H1 (cell line): ENCODE results near the gene PRR22. TPM values are rescaled to one million over a fixed set of nuclear protein-coding genes. Genes with fewer than 3 reads are reported as not detected.

ENCODE experiments used
- CTCF ChIA-PET: fragments of 300-600 bp; sonication (Branson Sonifier 250); formaldehyde crosslinking; loops from one replicate; lab custom pipeline; 2021; ENCODE audit not compliant: partially characterized antibody; lab: Charles Lee
- POLR2A ChIA-PET: fragments of 300-600 bp; sonication (Branson Sonifier 250); formaldehyde crosslinking; loops from one replicate; lab custom pipeline; 2021; ENCODE audit warnings: inconsistent platforms; ENCODE audit not compliant: partially characterized antibody; lab: Charles Lee
- DNase-seq, 2 experiments: peaks; one replicate each; pipeline versions ENCODE4 v3.0.0 to v3.0.0-alpha.2; 2010 to 2022; ENCODE audit warnings: low spot score in 2 of 2, low read depth in 1 of 2, mixed read lengths in 1 of 2
- FAIRE-seq: peaks from 2 replicates; lab custom pipeline; 2011; peaks lifted over from hg19 to GRCh38; lab: Jason Lieb, UNC
- H2AFZ ChIP-seq: 2 replicates; pipeline ENCODE4 v1.8.1; 2012; ENCODE audit warnings: low read length, inconsistent platforms
- H2AK5ac ChIP-seq: 2 replicates; pipeline ENCODE4 v1.6.1; 2013; ENCODE audit warnings: low read depth, low read length
- H2BK120ac ChIP-seq: replicated peaks from 2 replicates; pipeline ENCODE3; 2013; ENCODE audit warnings: low read depth, low read length, inconsistent platforms
- H2BK12ac ChIP-seq: 2 replicates; pipeline ENCODE4 v1.6.1; 2013; ENCODE audit warnings: low read depth, low read length
- H2BK15ac ChIP-seq: 2 replicates; pipeline ENCODE4 v1.6.1; 2013; ENCODE audit warnings: low read length
- H2BK20ac ChIP-seq: 2 replicates; pipeline ENCODE4 v1.6.1; 2013; ENCODE audit warnings: low read length
- H2BK5ac ChIP-seq: 2 replicates; pipeline ENCODE4 v1.6.1; 2013; ENCODE audit warnings: low read depth, low read length
- H3K14ac ChIP-seq: 2 replicates; pipeline ENCODE4 v1.6.1; 2013; ENCODE audit warnings: inconsistent platforms; ENCODE audit not compliant: insufficient read length
- H3K18ac ChIP-seq: 2 replicates; pipeline ENCODE4 v1.6.1; 2013; ENCODE audit warnings: low read length; ENCODE audit errors: extremely low read depth
- H3K23ac ChIP-seq: 2 replicates; pipeline ENCODE4 v1.6.1; 2013; ENCODE audit warnings: inconsistent platforms; ENCODE audit not compliant: insufficient read length
- H3K23me2 ChIP-seq: 2 replicates; pipeline ENCODE4 v1.6.1; 2013; ENCODE audit warnings: low read depth, low read length
- H3K27ac ChIP-seq: 2 replicates; pipeline ENCODE4 v1.6.1; 2011; ENCODE audit warnings: low read depth, low read length, inconsistent platforms
- H3K27me3 ChIP-seq, 4 experiments: replicated peaks in 1 of 4; 1 replicate in 1 of 4; 2 replicates in 3 of 4; pipeline versions ENCODE4 v1.6.1 to v1.8.1; 2011 to 2013; ENCODE audit warnings: low read length in 3 of 4, mild to moderate bottlenecking in 3 of 4, inconsistent platforms in 2 of 4, mixed read lengths in 2 of 4, moderate library complexity in 1 of 4; ENCODE audit not compliant: control insufficient read depth in 3 of 4, insufficient read depth in 3 of 4; ENCODE audit errors: extremely low read depth in 1 of 4
- H3K36me3 ChIP-seq, 4 experiments: 2 replicates each; pipeline versions ENCODE4 v1.6.1 to v1.8.1; 2011 to 2013; ENCODE audit warnings: mild to moderate bottlenecking in 4 of 4, low read length in 3 of 4, moderate library complexity in 2 of 4, control low read depth in 1 of 4, inconsistent platforms in 1 of 4; ENCODE audit not compliant: insufficient read depth in 4 of 4, control insufficient read depth in 2 of 4
- H3K4ac ChIP-seq: replicated peaks from 2 replicates; pipeline ENCODE3; 2013; ENCODE audit warnings: low read length, low read depth, mixed read lengths, inconsistent platforms; ENCODE audit not compliant: insufficient read length
- H3K4me1 ChIP-seq, 4 experiments: replicated peaks in 1 of 4; 1 replicate in 1 of 4; 2 replicates in 3 of 4; pipeline versions ENCODE4 v1.6.1 to v1.8.1; 2011 to 2013; ENCODE audit warnings: low read length in 3 of 4, inconsistent platforms in 2 of 4, mixed read lengths in 1 of 4; ENCODE audit not compliant: insufficient read depth in 4 of 4, control insufficient read depth in 3 of 4
- H3K4me2 ChIP-seq, 2 experiments: 2 replicates each; pipeline versions ENCODE4 v1.6.1 to v1.8.1; 2011 to 2013; ENCODE audit warnings: low read depth in 2 of 2, low read length in 2 of 2, control low read depth in 1 of 2, inconsistent platforms in 1 of 2, mild to moderate bottlenecking in 1 of 2; ENCODE audit not compliant: insufficient read depth in 1 of 2
- H3K4me3 ChIP-seq, 4 experiments: fragments of 200-600, 300-600 bp in 1 of 4; sonication (generic), shearing (Covaris generic), sonication (Bioruptor Twin) in 1 of 4; 2 replicates each; pipeline versions ENCODE4 v1.5.1 to v1.8.1; 2011 to 2016; ENCODE audit warnings: low read length in 4 of 4, low read depth in 3 of 4, control low read depth in 2 of 4, inconsistent platforms in 2 of 4, mild to moderate bottlenecking in 2 of 4, mixed read lengths in 1 of 4, moderate library complexity in 1 of 4; ENCODE audit not compliant: insufficient read depth in 2 of 4; ENCODE audit errors: extremely low read depth in 1 of 4
- H3K56ac ChIP-seq: replicated peaks from 2 replicates; pipeline ENCODE3; 2013; ENCODE audit warnings: low read depth, mild to moderate bottlenecking, mixed read lengths, low read length, inconsistent platforms; ENCODE audit not compliant: insufficient read length
- H3K79me1 ChIP-seq: 2 replicates; pipeline ENCODE4 v1.6.1; 2013; ENCODE audit warnings: low read depth, low read length, control low read depth
- H3K79me2 ChIP-seq, 2 experiments: 2 replicates each; pipeline versions ENCODE4 v1.6.1 to v1.8.1; 2012 to 2013; ENCODE audit warnings: low read length in 2 of 2, mild to moderate bottlenecking in 2 of 2, inconsistent platforms in 1 of 2; ENCODE audit not compliant: insufficient read depth in 2 of 2, control insufficient read depth in 1 of 2
- H3K9ac ChIP-seq, 4 experiments: replicated peaks in 1 of 4; 1 replicate in 1 of 4; 2 replicates in 3 of 4; pipeline versions ENCODE4 v1.6.1 to v1.8.1; 2011 to 2013; ENCODE audit warnings: low read depth in 3 of 4, low read length in 3 of 4, control low read depth in 2 of 4, mild to moderate bottlenecking in 2 of 4, moderate library complexity in 2 of 4, inconsistent platforms in 1 of 4; ENCODE audit errors: extremely low read depth in 1 of 4
- H3K9me3 ChIP-seq, 2 experiments: 2 replicates each; pipeline versions ENCODE4 v1.6.1 to v1.8.1; 2012 to 2013; ENCODE audit warnings: mild to moderate bottlenecking in 2 of 2, moderate library complexity in 2 of 2, control low read depth in 1 of 2, inconsistent platforms in 1 of 2, low read depth in 1 of 2, low read length in 1 of 2, mixed read lengths in 1 of 2; ENCODE audit not compliant: insufficient read depth in 2 of 2
- H4K20me1 ChIP-seq, 2 experiments: replicated peaks in 1 of 2; 2 replicates each; pipeline versions ENCODE3 to v1.8.1; 2011 to 2013; ENCODE audit warnings: inconsistent platforms in 2 of 2, low read length in 2 of 2, mild to moderate bottlenecking in 1 of 2; ENCODE audit not compliant: insufficient read depth in 2 of 2, control insufficient read depth in 1 of 2
- H4K5ac ChIP-seq: 2 replicates; pipeline ENCODE4 v1.6.1; 2013; ENCODE audit warnings: low read length, low read depth, mixed read lengths, inconsistent platforms; ENCODE audit not compliant: insufficient read length
- H4K8ac ChIP-seq: 2 replicates; pipeline ENCODE4 v1.8.0; 2013; ENCODE audit warnings: mild to moderate bottlenecking, moderate library complexity, low read length, inconsistent platforms; ENCODE audit not compliant: insufficient read depth; ENCODE audit errors: extremely low read depth
- H4K91ac ChIP-seq: replicated peaks from 2 replicates; pipeline ENCODE3; 2013; ENCODE audit warnings: low read length, mixed read lengths, inconsistent platforms; ENCODE audit not compliant: insufficient read length
- CHD1 ChIP-seq: IDR thresholded peaks from 2 replicates; pipeline ENCODE4 v1.6.1; 2012; ENCODE audit warnings: low read depth, low read length, improper control_type of control experiment
- CTCF ChIP-seq, 3 experiments: IDR thresholded peaks; 1 replicate in 2 of 3; 2 replicates in 1 of 3; pipeline versions ENCODE4 v1.5.1 to v1.6.1; 2011; ENCODE audit warnings: low read length in 3 of 3, mild to moderate bottlenecking in 3 of 3, inconsistent platforms in 2 of 3, low read depth in 1 of 3, moderate library complexity in 1 of 3; ENCODE audit not compliant: insufficient read depth in 1 of 3; ENCODE audit errors: control extremely low read depth in 1 of 3
- GABPA ChIP-seq: IDR thresholded peaks from 2 replicates; pipeline ENCODE4 v1.6.1; 2011; ENCODE audit warnings: mild to moderate bottlenecking, low read length, moderate library complexity, borderline replicate concordance; ENCODE audit not compliant: insufficient read depth
- JUND ChIP-seq: IDR thresholded peaks from 2 replicates; pipeline ENCODE4 v1.6.1; 2011; ENCODE audit warnings: mild to moderate bottlenecking, improper control_type of control experiment, low read length
- KDM1A ChIP-seq: fragments of 200-600, 300-600 bp; sonication (generic); IDR thresholded peaks from 2 replicates; pipeline ENCODE4 v1.7.1; 2016; ENCODE audit warnings: mild to moderate bottlenecking, low read length, borderline replicate concordance
- POLR2AphosphoS5 ChIP-seq: IDR thresholded peaks from 2 replicates; pipeline ENCODE4 v1.6.1; 2011; ENCODE audit warnings: low read depth, low read length
- SIX5 ChIP-seq: IDR thresholded peaks from 2 replicates; pipeline ENCODE4 v1.6.1; 2011; ENCODE audit warnings: mild to moderate bottlenecking, low read depth, low read length
- SUZ12 ChIP-seq: fragments of 200-600 bp; sonication (generic); IDR thresholded peaks from 2 replicates; pipeline ENCODE4 v1.6.1; 2012; ENCODE audit warnings: mild to moderate bottlenecking, inconsistent platforms, low read length, moderate library complexity, mixed read lengths
- TAF7 ChIP-seq: optimal IDR thresholded peaks from 2 replicates; pipeline ENCODE3; 2011; ENCODE audit warnings: low read depth, mild to moderate bottlenecking, inconsistent platforms, low read length, moderate library complexity, borderline replicate concordance
- WGBS, 2 experiments: shearing (Covaris generic) in 1 of 2; methylation state at CpG; one replicate each; pipeline versions ENCODE4 v1.1.6 to v1.1.7; 2013 to 2015; ENCODE audit warnings: low lambda C conversion rate in 2 of 2, mixed read lengths in 2 of 2, inconsistent platforms in 1 of 2, low coverage in 1 of 2, missing lambda C conversion rate in 1 of 2; ENCODE audit not compliant: insufficient replicate concordance in 2 of 2, insufficient coverage in 1 of 2, insufficient read length in 1 of 2; ENCODE audit errors: extremely low coverage in 1 of 2, missing lambda C conversion rate in 1 of 2; 5-methylcytosine and 5-hydroxymethylcytosine counted together
- polyA plus RNA-seq, 7 experiments: library from polyadenylated mRNA; depleted of rRNA in 3 of 7; stranded (reverse) in 5 of 7; unstranded in 2 of 7; fragments of >200 nt in 5 of 7; fragments of 200-250 nt in 2 of 7; gene quantifications; 1 replicate in 5 of 7; 2 replicates in 1 of 7; 4 replicates in 1 of 7; pipeline versions ENCODE4 v1.2.1 to v1.2.3, GENCODE V29; 2011 to 2013; ENCODE audit warnings: missing spikeins in 2 of 7, mixed read lengths in 2 of 7
- total RNA-seq: library from RNA; stranded (reverse); fragmentation: NEBNext Ultra II Directional; extraction: Animal tissue kit (Norgen Biotek cat#: 25700); gene quantifications from 2 replicates; pipeline ENCODE4 v1.2.1, GENCODE V29; 2021

The PRR22 gene
- total and polyA plus RNA-seq, 2 of the 8 experiments (the other 6 are each of a cell fraction or from before 2014, with no cell fraction given) = 1.9 to 2.1 TPM

GRCh38 chr19:5826531-5827341, 42.2 kb upstream of the PRR22 start:
- FAIRE-seq = no peak
- peak in 1 of 2 experiments; percentile 74 for DNase-seq
- CTCF ChIA-PET = interaction anchor here (0.8 to 7.8 kb wide), 8 partner anchors 12 to 195 kb away, joined by 3 to 58 read pairs (median 6); partner anchors contain the start of genes NDUFA11, NRTN and VMAC
- TF ChIP-seq POLR2AphosphoS5 (no peak), TAF7 (no peak), SIX5 (no peak), SUZ12 (no peak), KDM1A (no peak), CHD1 (no peak), JUND (no peak), GABPA (no peak), CTCF (IDR thresholded peaks at IDR 0.05; ENCODE audit: control extremely low read depth in 1 of 3, insufficient read depth in 1 of 3, low read depth in 1 of 3, low read length in 3 of 3) (peak; percentile 11 to 39 (median 19))

More at GRCh38 chr19:5826531-5827341, 42.2 kb upstream of the PRR22 start:
- no peak overlapping the region for H4K5ac ChIP-seq
- no peak overlapping the region for H2AFZ ChIP-seq
- H3K9ac ChIP-seq = no peak overlapping the region
- H3K18ac ChIP-seq = no peak overlapping the region
- peaks cover 12% of the 10 kb centered on the region; the same call in 1 of the 2 replicates for H3K23me2 ChIP-seq
- no peaks in the 10 kb centered on the region; a peak in 1 of 7 replicates for H3K27me3 ChIP-seq
- no peak overlapping the region for H3K56ac ChIP-seq
- peak overlapping the region in 2 of 4 experiments; percentile 72 to 74; a peak in 2 of 8 replicates for H3K4me3 ChIP-seq
- no peak overlapping the region for H3K23ac ChIP-seq
- H4K8ac ChIP-seq = no peak overlapping the region
- no peak overlapping the region for H2BK120ac ChIP-seq
- no peak overlapping the region for H2BK20ac ChIP-seq
- peaks cover 0 to 2% of the 10 kb centered on the region in 2 experiments for H4K20me1 ChIP-seq
- H2BK5ac ChIP-seq = no peak overlapping the region
- no peaks in the 10 kb centered on the region for H3K79me2 ChIP-seq
- no peaks in the 10 kb centered on the region for H3K79me1 ChIP-seq
- no peaks in the 10 kb centered on the region for H3K36me3 ChIP-seq
- no peak overlapping the region for H3K27ac ChIP-seq
- no peak overlapping the region for H4K91ac ChIP-seq
- WGBS, 2 experiments = 48% methylated on average over 24 of the region's 24 CpGs; no CpG with 5 or more reads in 1 of the 2 experiments
- peak overlapping the region; percentile 67 to 99; a peak in 3 of 4 replicates for H3K4me2 ChIP-seq
- no peak overlapping the region for H3K4ac ChIP-seq
- H2AK5ac ChIP-seq = no peak overlapping the region
- peaks cover 0 to 8% (median 6%) of the 10 kb centered on the region in 4 experiments; a peak in 6 of 7 replicates for H3K4me1 ChIP-seq
- no peaks in the 10 kb centered on the region for H3K9me3 ChIP-seq
- H2BK12ac ChIP-seq = 0 out of 2 replicates have a peak overlapping the region, but pooled peaks have one; percentile 55
- H3K14ac ChIP-seq = no peak overlapping the region
- peak overlapping the region; percentile 97; the same call in 1 of the 2 replicates for H2BK15ac ChIP-seq
- POLR2A ChIA-PET = interaction anchor here (1.2 to 5.9 kb wide), 10 partner anchors 16 to 135 kb away, joined by 4 to 43 read pairs (median 9); partner anchors contain the start of genes DUS3L, NDUFA11, NRTN and VMAC
